CD14-positive monocyte (primary cell): Measurements from ENCODE around the gene CDH8. TPM values are rescaled to one million over a fixed set of nuclear protein-coding genes. Genes with fewer than 3 reads are reported as not detected.

ENCODE experiments used
- DNase-seq, 3 donors: peaks; one replicate each; pipeline ENCODE4 v3.0.0-alpha.2; 2011 to 2022
- H2AFZ ChIP-seq: 2 replicates; pipeline ENCODE4 v1.6.0; 2012; ENCODE audit warnings: mild to moderate bottlenecking, low read depth, low read length, inconsistent platforms; ENCODE audit not compliant: insufficient read depth, poor library complexity, severe bottlenecking
- H3K27ac ChIP-seq, 2 donors: 1 replicate in 1 of 2; 2 replicates in 1 of 2; pipeline ENCODE4 v1.5.1; 2012 to 2013; ENCODE audit warnings: low read length in 2 of 2, control low read depth in 1 of 2, inconsistent platforms in 1 of 2, low read depth in 1 of 2, mild to moderate bottlenecking in 1 of 2
- H3K27me3 ChIP-seq, 2 donors: one replicate each; pipeline versions ENCODE4 v1.6.0 to v1.6.1; 2011 to 2013; ENCODE audit warnings: low read length in 2 of 2; ENCODE audit not compliant: control insufficient read depth in 2 of 2, insufficient read depth in 2 of 2
- H3K36me3 ChIP-seq, 2 donors: replicated peaks in 1 of 2; 1 replicate in 1 of 2; 2 replicates in 1 of 2; pipeline versions ENCODE4 v1.5.1 to v1.6.1; 2012 to 2013; ENCODE audit warnings: low read length in 2 of 2, control low read depth in 1 of 2, inconsistent platforms in 1 of 2, mild to moderate bottlenecking in 1 of 2; ENCODE audit not compliant: insufficient read depth in 2 of 2, control insufficient read depth in 1 of 2
- H3K4me1 ChIP-seq, 2 donors: 1 replicate in 1 of 2; 2 replicates in 1 of 2; pipeline versions ENCODE4 v1.5.1 to v1.6.1; 2012 to 2013; ENCODE audit warnings: low read length in 2 of 2, control low read depth in 1 of 2, inconsistent platforms in 1 of 2, mild to moderate bottlenecking in 1 of 2, moderate library complexity in 1 of 2; ENCODE audit not compliant: insufficient read depth in 2 of 2, control insufficient read depth in 1 of 2
- H3K4me2 ChIP-seq: replicated peaks from 2 replicates; pipeline ENCODE3; 2012; ENCODE audit warnings: low read length, moderate library complexity, mild to moderate bottlenecking; ENCODE audit not compliant: poor library complexity, severe bottlenecking; ENCODE audit errors: extremely low read depth
- H3K4me3 ChIP-seq, 3 experiments: fragments of 200-600 bp in 1 of 3; sonication (generic) in 1 of 3; replicated peaks in 1 of 3; 1 replicate in 2 of 3; 2 replicates in 1 of 3; pipeline ENCODE4 v1.5.1; 2011 to 2013; ENCODE audit warnings: low read length in 3 of 3, mild to moderate bottlenecking in 3 of 3, control low read depth in 2 of 3, low read depth in 2 of 3, inconsistent platforms in 1 of 3, moderate library complexity in 1 of 3
- H3K79me2 ChIP-seq: 2 replicates; pipeline ENCODE4 v1.6.0; 2012; ENCODE audit warnings: mild to moderate bottlenecking, control low read depth, inconsistent platforms, low read length, moderate library complexity; ENCODE audit not compliant: insufficient read depth
- H3K9ac ChIP-seq: 2 replicates; pipeline ENCODE4 v1.6.0; 2017; ENCODE audit warnings: low read length, mild to moderate bottlenecking; ENCODE audit not compliant: insufficient read depth, poor library complexity, severe bottlenecking
- H3K9me3 ChIP-seq, 2 donors: replicated peaks in 1 of 2; 1 replicate in 1 of 2; 2 replicates in 1 of 2; pipeline versions ENCODE4 v1.5.1 to v1.6.1; 2012 to 2013; ENCODE audit warnings: low read length in 2 of 2, control low read depth in 1 of 2; ENCODE audit not compliant: control insufficient read depth in 1 of 2, insufficient read depth in 1 of 2
- H4K20me1 ChIP-seq: 2 replicates; pipeline ENCODE4 v1.6.0; 2012; ENCODE audit warnings: mild to moderate bottlenecking, low read length, control low read depth, moderate library complexity; ENCODE audit not compliant: insufficient read depth
- H3K27ac Mint-ChIP-seq, 7 donors: one replicate each; pipeline ENCODE4 v1.8.0; 2020; ENCODE audit warnings: mild to moderate bottlenecking in 7 of 7, mixed read lengths in 7 of 7, moderate library complexity in 6 of 7, inconsistent platforms in 2 of 7
- H3K27me3 Mint-ChIP-seq, 3 donors: one replicate each; pipeline ENCODE4 v1.8.0; 2021 to 2022; ENCODE audit warnings: low read depth in 3 of 3, mild to moderate bottlenecking in 3 of 3, mixed read lengths in 3 of 3, moderate library complexity in 3 of 3, inconsistent platforms in 1 of 3
- H3K36me3 Mint-ChIP-seq, 2 donors: one replicate each; pipeline ENCODE4 v1.8.0; 2020; ENCODE audit warnings: mixed read lengths in 2 of 2, inconsistent platforms in 1 of 2, mild to moderate bottlenecking in 1 of 2
- H3K4me1 Mint-ChIP-seq: one replicate; pipeline ENCODE4 v1.8.0; 2020; ENCODE audit warnings: mild to moderate bottlenecking, mixed read lengths
- H3K4me3 Mint-ChIP-seq, 2 donors: one replicate each; pipeline ENCODE4 v1.8.0; 2020; ENCODE audit warnings: mild to moderate bottlenecking in 2 of 2, mixed read lengths in 2 of 2, moderate library complexity in 1 of 2
- H3K9me3 Mint-ChIP-seq, 7 donors: one replicate each; pipeline ENCODE4 v1.8.0; 2020 to 2022; ENCODE audit warnings: mixed read lengths in 7 of 7, mild to moderate bottlenecking in 6 of 7, moderate library complexity in 6 of 7, inconsistent platforms in 2 of 7
- CTCF ChIP-seq: fragments of 200-600 bp; IDR thresholded peaks from one replicate; pipeline ENCODE4 v1.8.0; 2022; ENCODE audit warnings: antibody characterized with exemption, mild to moderate bottlenecking
- whole genome bisulfite sequencing: methylation state at CpG from one replicate; pipeline ENCODE4 v1.1.5; 2013; ENCODE audit warnings: missing lambda C conversion rate; ENCODE audit not compliant: insufficient coverage; 5-methylcytosine and 5-hydroxymethylcytosine counted together
- intact Hi-C, 2 donors: fragments of 100-400 bp; cut with micrococcal nuclease; formaldehyde crosslinking; loops; one replicate each; pipeline versions ENCODE4 v1.15.0 to v1.15.1; 2023
- polyA plus RNA-seq, 3 donors: library from polyadenylated mRNA; depleted of rRNA in 1 of 3; unstranded in 2 of 3; stranded (reverse) in 1 of 3; fragments of 300-500 nt in 2 of 3; fragments of >200 nt in 1 of 3; fragmentation: Illumina TruSeq in 2 of 3; gene quantifications; 1 replicate in 2 of 3; 2 replicates in 1 of 3; pipeline ENCODE4 v1.2.3, GENCODE V29; 2012 to 2021

Gene CDH8
- polyA plus RNA-seq, 3 donors = not detected

GRCh38 chr16:61944004-61944403 lies 92.2 kb downstream of the CDH8 start:
- WGBS = 48% methylated on average over 2 of the region's 3 CpGs
- Mint-ChIP-seq H3K9me3 (peaks cover 0 to 3% (median 0%) of the 10 kb centered on the region in 7 donors), H3K36me3 (no peaks in the 10 kb centered on the region), H3K27me3 (peaks cover 2 to 3% (median 2%) of the 10 kb centered on the region in 3 donors), H3K27ac (no peak overlapping the region), H3K4me3 (no peak overlapping the region), H3K4me1 (no peaks in the 10 kb centered on the region)
- TF ChIP-seq CTCF = no peak
- no peak overlapping the region for H3K9ac ChIP-seq
- no peak overlapping the region for H3K4me2 ChIP-seq
- H2AFZ ChIP-seq = no peak overlapping the region
- H3K27ac ChIP-seq = no peak overlapping the region
- H3K27me3 ChIP-seq = no peaks in the 10 kb centered on the region
- no peak for DNase-seq
- no peaks in the 10 kb centered on the region for H3K79me2 ChIP-seq
- no peaks in the 10 kb centered on the region for H3K36me3 ChIP-seq
- H3K4me1 ChIP-seq = no peaks in the 10 kb centered on the region
- intact Hi-C loops = no loop called here
- H3K9me3 ChIP-seq = peaks cover 0 to 1% of the 10 kb centered on the region in 2 donors
- no peaks in the 10 kb centered on the region for H4K20me1 ChIP-seq
- H3K4me3 ChIP-seq = no peak overlapping the region

DNA sequence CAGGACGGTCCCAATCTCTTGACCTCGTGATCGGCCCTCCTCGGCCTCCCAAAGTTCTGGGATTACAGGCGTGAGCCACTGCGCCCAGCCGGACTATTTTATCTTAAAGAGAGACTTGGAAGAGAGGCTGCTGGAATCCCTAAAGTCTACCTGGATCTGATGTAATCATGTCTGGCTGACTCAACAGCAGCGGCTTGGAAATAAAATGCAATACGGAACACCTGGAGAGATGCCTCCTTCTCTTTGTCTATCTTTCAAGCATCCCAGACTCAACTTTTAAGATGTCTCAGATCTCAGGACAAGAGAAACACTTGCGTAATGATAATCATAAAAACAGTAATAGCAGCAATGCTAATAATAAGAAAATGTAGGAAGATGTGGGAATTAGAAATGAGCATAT lies 95.6 kb downstream of the CDH8 start:
- no peak overlapping the region for H3K4me2 ChIP-seq
- H2AFZ ChIP-seq = no peak overlapping the region
- intact Hi-C loops = no loop called here
- 91% methylated on average over 7 of the region's 10 CpGs for WGBS
- no peak overlapping the region for H3K27ac Mint-ChIP-seq
- H3K4me3 ChIP-seq = no peak overlapping the region
- H3K4me3 Mint-ChIP-seq = no peak overlapping the region
- peaks cover 0 to 3% (median 0%) of the 10 kb centered on the region in 7 donors for H3K9me3 Mint-ChIP-seq
- no peaks in the 10 kb centered on the region for H3K4me1 ChIP-seq
- H3K36me3 ChIP-seq = no peaks in the 10 kb centered on the region
- no peak overlapping the region for H3K9ac ChIP-seq
- no peaks in the 10 kb centered on the region for H3K36me3 Mint-ChIP-seq
- H4K20me1 ChIP-seq = no peaks in the 10 kb centered on the region
- H3K27me3 Mint-ChIP-seq = peaks cover 2 to 3% (median 2%) of the 10 kb centered on the region in 3 donors
- no peak for DNase-seq
- H3K79me2 ChIP-seq = no peaks in the 10 kb centered on the region
- H3K27me3 ChIP-seq = no peaks in the 10 kb centered on the region
- no peak for TF ChIP-seq CTCF
- no peaks in the 10 kb centered on the region for H3K4me1 Mint-ChIP-seq
- H3K27ac ChIP-seq = no peak overlapping the region
- no peaks in the 10 kb centered on the region for H3K9me3 ChIP-seq
